HCT116 (cell line): ENCODE data around the gene TRAIP. TPM values are rescaled to one million over a fixed set of nuclear protein-coding genes. Genes with fewer than 3 reads are reported as not detected.

Source experiments
- ATAC-seq: fragments of 200-7000 bp; cut with Tn5 transposase; 2 replicates; pipeline ENCODE4 v1.9.1; 2020; ENCODE audit warnings: mild to moderate bottlenecking, moderate library complexity
- BruUV-seq: library from RNA; stranded (reverse); fragments of 400-500 nt; replicated peaks from 2 replicates; lab custom pipeline; 2021; lab: Mats Ljungman, UMichigan
- CTCF ChIA-PET: fragments of 300-600 bp; sonication (Branson Sonifier 250); formaldehyde crosslinking; loops from one replicate; lab custom pipeline; 2021; ENCODE audit warnings: antibody characterized with exemption; lab: Charles Lee
- POLR2A ChIA-PET: fragments of 300-600, 350-600 bp; sonication (Branson Sonifier 250); formaldehyde crosslinking; loops from one replicate; lab custom pipeline; 2021; ENCODE audit warnings: antibody characterized with exemption; lab: Charles Lee
- RAD21 ChIA-PET, 2 experiments: fragments of 300-600 bp; sonication (Branson Sonifier 250); formaldehyde crosslinking; loops; one replicate each; lab custom pipeline; 2023; ENCODE audit warnings: low total read pairs in 2 of 2; ENCODE audit not compliant: uncharacterized antibody in 2 of 2, unreplicated experiment in 2 of 2, low non-redundant PET in 1 of 2; lab: Charles Lee
- DNase-seq: peaks from one replicate; pipeline ENCODE4 v3.0.0-alpha.2; 2010; ENCODE audit warnings: low read depth, low spot score
- H2AFZ ChIP-seq: fragments of 200-600 bp; shearing (Covaris generic), sonication (generic); 2 replicates; pipeline ENCODE4 v1.6.1; 2017; ENCODE audit warnings: low read depth, mixed run types, mixed read lengths, antibody characterized with exemption, low read length; ENCODE audit not compliant: poor library complexity, severe bottlenecking
- H3K27ac ChIP-seq: 2 replicates; pipeline ENCODE4 v1.5.1; 2012; ENCODE audit warnings: low read depth, low read length
- H3K27me3 ChIP-seq: fragments of 200-600 bp; sonication (generic); 2 replicates; pipeline ENCODE4 v1.6.1; 2016; ENCODE audit warnings: mixed run types, low read length, mixed read lengths; ENCODE audit not compliant: insufficient read depth
- H3K36me3 ChIP-seq, 2 experiments: fragments of 200-500 bp in 1 of 2; fragments of 200-600 bp in 1 of 2; sonication (Bioruptor generic) in 1 of 2; sonication (generic) in 1 of 2; 2 replicates each; pipeline versions ENCODE4 v1.5.1 to v1.6.1; 2014 to 2016; ENCODE audit warnings: low read length in 2 of 2, inconsistent platforms in 1 of 2, mixed read lengths in 1 of 2, mixed run types in 1 of 2; ENCODE audit not compliant: insufficient read depth in 2 of 2, control insufficient read depth in 1 of 2
- H3K4me1 ChIP-seq, 2 experiments: fragments of 200-600 bp in 1 of 2; sonication (generic) in 1 of 2; 2 replicates each; pipeline versions ENCODE4 v1.5.1 to v1.6.1; 2012 to 2017; ENCODE audit warnings: low read length in 2 of 2, inconsistent platforms in 1 of 2, mild to moderate bottlenecking in 1 of 2, mixed read lengths in 1 of 2, mixed run types in 1 of 2, moderate library complexity in 1 of 2; ENCODE audit not compliant: insufficient read depth in 2 of 2, control insufficient read depth in 1 of 2
- H3K4me2 ChIP-seq: fragments of 200-600 bp; sonication (generic); 2 replicates; pipeline ENCODE4 v1.6.1; 2017; ENCODE audit warnings: mixed run types, low read length, mixed read lengths
- H3K4me3 ChIP-seq, 2 experiments: fragments of 200-600 bp in 1 of 2; sonication (generic) in 1 of 2; replicated peaks in 1 of 2; 2 replicates each; pipeline ENCODE4 v1.5.1; 2011 to 2016; ENCODE audit warnings: low read length in 2 of 2, control low read depth in 1 of 2, low read depth in 1 of 2, mild to moderate bottlenecking in 1 of 2, mixed read lengths in 1 of 2, mixed run types in 1 of 2
- H3K79me2 ChIP-seq: fragments of 200-600 bp; sonication (generic); 2 replicates; pipeline ENCODE4 v1.6.1; 2017; ENCODE audit warnings: mild to moderate bottlenecking, mixed run types, low read length, moderate library complexity, mixed read lengths; ENCODE audit not compliant: insufficient read depth
- H3K9ac ChIP-seq: fragments of 200-600 bp; sonication (generic); 2 replicates; pipeline ENCODE4 v1.6.1; 2016; ENCODE audit warnings: low read length, mixed read lengths
- H3K9me2 ChIP-seq: fragments of 200-600 bp; sonication (generic), shearing (Covaris generic); 2 replicates; pipeline ENCODE4 v1.6.1; 2017; ENCODE audit warnings: mixed run types, mild to moderate bottlenecking, moderate library complexity; ENCODE audit not compliant: insufficient read depth
- H3K9me3 ChIP-seq, 2 experiments: fragments of 200-500 bp in 1 of 2; fragments of 200-600 bp in 1 of 2; sonication (Bioruptor generic) in 1 of 2; sonication (generic) in 1 of 2; 2 replicates each; pipeline ENCODE4 v1.6.1; 2014 to 2017; ENCODE audit warnings: low read length in 2 of 2, mixed read lengths in 2 of 2, inconsistent platforms in 1 of 2, low read depth in 1 of 2, mild to moderate bottlenecking in 1 of 2, mixed run types in 1 of 2, moderate library complexity in 1 of 2; ENCODE audit not compliant: control insufficient read depth in 1 of 2, insufficient read depth in 1 of 2
- H4K20me1 ChIP-seq: fragments of 200-600 bp; sonication (generic), shearing (Covaris generic); 2 replicates; pipeline ENCODE4 v1.6.1; 2017; ENCODE audit warnings: mixed run types, mild to moderate bottlenecking, moderate library complexity; ENCODE audit not compliant: insufficient read depth
- CBX3 ChIP-seq: IDR thresholded peaks from 2 replicates; pipeline ENCODE4 v1.6.1; 2012; ENCODE audit warnings: low read depth
- EZH2 ChIP-seq: fragments of 200-600 bp; sonication (generic); IDR thresholded peaks from 2 replicates; pipeline ENCODE4 v1.6.1; 2017; ENCODE audit warnings: antibody characterized with exemption, mixed run types
- EZH2phosphoT487 ChIP-seq: fragments of 200-600 bp; IDR thresholded peaks from 2 replicates; pipeline ENCODE4 v1.6.1; 2018; ENCODE audit warnings: antibody characterized with exemption, borderline replicate concordance
- POLR2AphosphoS5 ChIP-seq: IDR thresholded peaks from 2 replicates; pipeline ENCODE4 v1.6.1; 2011; ENCODE audit warnings: mild to moderate bottlenecking, low read depth, low read length, moderate library complexity
- SIN3A ChIP-seq: IDR thresholded peaks from 2 replicates; pipeline ENCODE4 v1.6.1; 2012; ENCODE audit warnings: low read depth
- SRF ChIP-seq: IDR thresholded peaks from 2 replicates; pipeline ENCODE4 v1.6.1; 2012; ENCODE audit warnings: low read depth
- ZFX ChIP-seq: fragments of 450-650 bp; IDR thresholded peaks from 2 replicates; pipeline ENCODE4 v1.6.1; 2017
- ZNF274 ChIP-seq: fragments of 200-500 bp; sonication (Bioruptor generic); IDR thresholded peaks from 2 replicates; pipeline ENCODE4 v1.6.1; 2014; ENCODE audit warnings: mild to moderate bottlenecking, low read depth, low read length, inconsistent platforms
- intact Hi-C: fragments of 100-400 bp; cut with micrococcal nuclease; formaldehyde crosslinking; loops from 2 replicates; pipeline ENCODE4 v1.10.0; 2022
- total RNA-seq: library from RNA; stranded (reverse); gene quantifications from one replicate; pipeline ENCODE4 v1.2.1, GENCODE V29; 2021; ENCODE audit not compliant: unreplicated experiment
- TF ChIP-seq, protein P1 (sequence below): IDR thresholded peaks from 2 replicates; pipeline ENCODE4 v1.6.1; 2012

The TRAIP gene
- total RNA-seq, 1 experiment from 2014 or later: 25.5 TPM

DNA sequence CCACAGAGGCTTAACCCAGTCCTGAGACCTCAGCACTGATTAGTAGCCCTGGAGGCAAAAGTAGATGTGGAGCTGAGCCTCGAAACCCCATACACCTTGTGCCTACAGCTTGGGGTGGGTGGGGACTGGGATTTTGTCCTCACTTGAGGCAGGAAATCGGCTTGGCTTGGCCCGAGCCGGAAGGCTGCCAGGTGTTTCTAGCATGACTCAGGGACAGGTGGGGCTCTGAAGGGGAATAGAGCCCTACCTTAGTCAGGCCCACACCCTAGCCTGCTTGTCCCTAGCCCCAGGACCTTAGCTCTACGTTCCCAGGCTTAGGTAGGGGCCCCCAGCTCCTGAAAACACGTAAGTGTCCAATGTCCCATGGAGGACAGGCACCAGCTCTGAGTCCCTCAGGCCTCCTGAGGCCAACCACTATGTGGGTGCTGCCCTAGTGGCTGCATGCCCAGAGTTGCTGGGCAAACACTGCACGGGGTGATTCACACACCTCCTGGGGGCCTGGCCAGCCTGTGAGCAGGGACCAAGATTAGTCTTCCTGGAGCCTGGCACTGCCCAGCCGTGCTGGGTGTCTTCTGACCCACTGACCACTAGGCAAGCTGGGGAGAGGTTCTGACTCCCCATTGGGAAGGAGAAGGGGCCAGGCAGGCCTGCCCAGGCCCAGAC lies 44.3 kb upstream of the TRAIP start:
- peak overlapping the region; percentile 36 to 59 for H3K4me3 ChIP-seq
- ChIA-PET CTCF (interaction anchor here (0.7 to 1.4 kb wide), 4 partner anchors 22 to 98 kb away, joined by 3 to 6 read pairs (median 6); partner anchors contain the start of genes INKA1 and MON1A), RAD21 (interaction anchor here in 1 of 2 experiments (1.1 to 1.5 kb wide), 2 partner anchors 39 to 98 kb away, joined by 3 to 5 read pairs; partner anchors contain the start of genes INKA1 and RBM6), POLR2A (interaction anchor here (0.6 to 5.5 kb wide), 12 partner anchors 12 to 117 kb away, joined by 3 to 43 read pairs (median 4); partner anchors contain the start of genes INKA1 and MON1A)
- peaks cover 24 to 35% of the 10 kb centered on the region in 2 experiments; a peak in 3 of 4 replicates for H3K36me3 ChIP-seq
- H4K20me1 ChIP-seq: no peaks in the 10 kb centered on the region
- no peaks in the 10 kb centered on the region for H3K9me3 ChIP-seq
- ATAC-seq (peak; percentile 69), DNase-seq (peak; percentile 92)
- H3K9me2 ChIP-seq: no peaks in the 10 kb centered on the region
- peak overlapping the region; percentile 91 for H3K4me2 ChIP-seq
- H2AFZ ChIP-seq: no peak overlapping the region
- peak overlapping the region; percentile 98 for H3K27ac ChIP-seq
- intact Hi-C loops: no loop called here
- H3K9ac ChIP-seq: peak overlapping the region; percentile 68
- TF ChIP-seq SIN3A (no peak), ZFX (peak; percentile 30; the same call in 1 of the 2 replicates), EZH2 (no peak), SRF (no peak), CBX3 (no peak), POLR2AphosphoS5 (peak; percentile 53; the same call in 1 of the 2 replicates), EZH2phosphoT487 (no peak), ZNF274 (no peak)
- TF ChIP-seq, protein P1, sequence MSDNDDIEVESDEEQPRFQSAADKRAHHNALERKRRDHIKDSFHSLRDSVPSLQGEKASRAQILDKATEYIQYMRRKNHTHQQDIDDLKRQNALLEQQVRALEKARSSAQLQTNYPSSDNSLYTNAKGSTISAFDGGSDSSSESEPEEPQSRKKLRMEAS: no peak
- no peaks in the 10 kb centered on the region for H3K27me3 ChIP-seq
- BruUV-seq: no TSS peak
- peaks cover 58 to 75% of the 10 kb centered on the region in 2 experiments for H3K4me1 ChIP-seq
- H3K79me2 ChIP-seq: peaks cover 88% of the 10 kb centered on the region
